Measurements from ENCODE around the gene APC2.
"Not testable (repeated sequence)": the region's sequence is repeated elsewhere in the genome, so short reads cannot be mapped to it uniquely, and the experiment has no call there.

APC2 gene

GRCh38 chr19:1483979-1484428 is 34.1 kb downstream of the APC2 start:
- DNase-seq: no peak

- no peak for DNase-seq
Measured at GRCh38 chr19:1486720-1487575, 37.0 kb downstream of the APC2 start.

GRCh38 chr19:1487576-1488281 is 37.8 kb downstream of the APC2 start:
- DNase-seq: no peak

GRCh38 chr19:1488282-1488601 is 38.3 kb downstream of the APC2 start:
- DNase-seq: no peak

GRCh38 chr19:1489463-1490310 is 39.8 kb downstream of the APC2 start:
- no peak for DNase-seq

GRCh38 chr19:1490311-1491113 is 40.6 kb downstream of the APC2 start, which contains the start of gene PCSK4:
Gene PCSK4, minus strand, starts transcription at chr19:1490350. Its CDS starts 4 bp downstream, at chr19:1490346.
- peak; percentile 92 for DNase-seq

- DNase-seq: no peak
Measured at GRCh38 chr19:1491114-1491848, 41.4 kb downstream of the APC2 start, which contains the start of gene REEP6. Gene REEP6, plus strand, starts transcription at chr19:1491181. Its CDS starts 89 bp downstream, at chr19:1491270.

- DNase-seq: no peak
Measured at GRCh38 chr19:1491849-1492170, 41.9 kb downstream of the APC2 start.

GRCh38 chr19:1492474-1493006 is 42.6 kb downstream of the APC2 start:
- DNase-seq: no peak

- DNase-seq: no peak
Measured at GRCh38 chr19:1494115-1494815, 44.3 kb downstream of the APC2 start.

- no peak for DNase-seq
Measured at GRCh38 chr19:1495051-1495798, 45.3 kb downstream of the APC2 start.

- DNase-seq: no peak
Measured at GRCh38 chr19:1495799-1496713, 46.1 kb downstream of the APC2 start.

- no peak for DNase-seq
Measured at GRCh38 chr19:1496714-1497577, 47.0 kb downstream of the APC2 start.

- DNase-seq: no peak
Measured at GRCh38 chr19:1497578-1498235, 47.8 kb downstream of the APC2 start.

GRCh38 chr19:1499231-1499630 is 49.3 kb downstream of the APC2 start:
- not testable (repeated sequence) for DNase-seq

- DNase-seq: no peak
Measured at GRCh38 chr19:1501200-1501595, 51.3 kb downstream of the APC2 start.

- DNase-seq: no peak
Measured at GRCh38 chr19:1502433-1503088, 52.6 kb downstream of the APC2 start.
